ENCODE results near the gene AMIGO1.

The AMIGO1 gene

GRCh38 chr1:109500941-109501381 lies 8.6 kb downstream of the AMIGO1 start:
- DNase-seq = no peak

GRCh38 chr1:109499661-109500536 lies 9.6 kb downstream of the AMIGO1 start:
- DNase-seq = peak; percentile 74

GRCh38 chr1:109499081-109499480 lies 10.4 kb downstream of the AMIGO1 start:
- no peak for DNase-seq

- DNase-seq = peak; percentile 32
Measured at GRCh38 chr1:109498161-109498801, 11.2 kb downstream of the AMIGO1 start.

GRCh38 chr1:109497449-109498160 lies 11.9 kb downstream of the AMIGO1 start:
- no peak for DNase-seq

- DNase-seq = no peak
Measured at GRCh38 chr1:109495738-109496137, 13.8 kb downstream of the AMIGO1 start.

GRCh38 chr1:109493805-109494539 lies 15.6 kb downstream of the AMIGO1 start, which contains the start of gene CYB561D1:
TSS of gene CYB561D1 (plus strand) at chr1:109494094. CDS start at chr1:109494140, 46 bp downstream.
- peak; percentile 88 for DNase-seq

- DNase-seq = no peak
Measured at GRCh38 chr1:109493227-109493626, 16.3 kb downstream of the AMIGO1 start.

GRCh38 chr1:109492779-109493178 lies 16.7 kb downstream of the AMIGO1 start:
- no peak for DNase-seq

GRCh38 chr1:109491372-109491771 lies 18.2 kb downstream of the AMIGO1 start:
- DNase-seq = no peak

- no peak for DNase-seq
Measured at GRCh38 chr1:109490934-109491302, 18.6 kb downstream of the AMIGO1 start.

GRCh38 chr1:109490029-109490933 lies 19.2 kb downstream of the AMIGO1 start:
- peak; percentile 83 for DNase-seq

- DNase-seq = no peak
Measured at GRCh38 chr1:109488696-109489095, 20.8 kb downstream of the AMIGO1 start.

- no peak for DNase-seq
Measured at GRCh38 chr1:109488201-109488600, 21.3 kb downstream of the AMIGO1 start.

- no peak for DNase-seq
Measured at GRCh38 chr1:109487261-109487660, 22.3 kb downstream of the AMIGO1 start.

- DNase-seq = no peak
Measured at GRCh38 chr1:109485001-109485400, 24.5 kb downstream of the AMIGO1 start.

- no peak for DNase-seq
Measured at GRCh38 chr1:109484519-109484975, 25.0 kb downstream of the AMIGO1 start.

- peak; percentile 96 for DNase-seq
Measured at GRCh38 chr1:109483672-109484518, 25.6 kb downstream of the AMIGO1 start, which contains the start of gene ATXN7L2. TSS of gene ATXN7L2 (plus strand) at chr1:109483905. CDS start at chr1:109483954, 49 bp downstream.

GRCh38 chr1:109482791-109483671 lies 26.5 kb downstream of the AMIGO1 start:
- DNase-seq = peak; percentile 60

All from CD4-positive, alpha-beta T cell treated with Interleukin-17A for 1 hour (primary cell).